ENCODE measurements around the gene UBE2E2. TPM values are rescaled to one million over a fixed set of nuclear protein-coding genes. Genes with fewer than 3 reads are reported as not detected.
"Not testable (repeated sequence)": the region's sequence is repeated elsewhere in the genome, so short reads cannot be mapped to it uniquely, and the experiment has no call there.

Gene UBE2E2
- total RNA-seq, 4 donors from 2014 or later, result 3.1 to 58.5 (median 25.0) TPM

DNA sequence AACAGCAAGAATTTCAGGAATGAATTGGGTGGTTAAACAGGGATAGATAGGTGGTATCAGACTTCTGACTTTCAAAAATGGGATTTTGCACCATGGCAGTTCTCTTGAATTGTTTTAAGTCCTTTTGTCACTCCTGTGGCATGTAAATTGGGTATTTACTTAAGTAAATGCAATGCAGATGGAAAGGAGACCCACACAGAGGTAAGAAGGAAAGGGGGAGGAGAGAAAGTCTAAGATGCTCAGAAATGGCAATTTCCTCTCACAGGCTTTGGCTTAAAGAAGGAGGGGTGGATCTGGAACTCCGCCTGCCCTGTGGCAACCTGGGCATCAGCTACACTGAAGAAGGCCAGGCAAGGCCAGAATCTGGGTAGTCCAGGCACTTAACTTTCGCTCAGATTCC lies 405.5 kb downstream of the UBE2E2 start:
- H3K9me3 ChIP-seq, result no peaks in the 10 kb centered on the region
- H3K36me3 ChIP-seq, result no peaks in the 10 kb centered on the region
- no peak overlapping the region for H3K4me3 ChIP-seq
- DNase-seq, result no peak
- no peaks in the 10 kb centered on the region for H3K27me3 ChIP-seq
- no peak overlapping the region for H3K27ac ChIP-seq
- intact Hi-C loops (cut with DNase I; ENCODE audit: low total_unique reads), result no loop called here
- no peak for TF ChIP-seq POLR2A (IDR thresholded peaks at IDR 0.05)
- TF ChIP-seq, protein P1, sequence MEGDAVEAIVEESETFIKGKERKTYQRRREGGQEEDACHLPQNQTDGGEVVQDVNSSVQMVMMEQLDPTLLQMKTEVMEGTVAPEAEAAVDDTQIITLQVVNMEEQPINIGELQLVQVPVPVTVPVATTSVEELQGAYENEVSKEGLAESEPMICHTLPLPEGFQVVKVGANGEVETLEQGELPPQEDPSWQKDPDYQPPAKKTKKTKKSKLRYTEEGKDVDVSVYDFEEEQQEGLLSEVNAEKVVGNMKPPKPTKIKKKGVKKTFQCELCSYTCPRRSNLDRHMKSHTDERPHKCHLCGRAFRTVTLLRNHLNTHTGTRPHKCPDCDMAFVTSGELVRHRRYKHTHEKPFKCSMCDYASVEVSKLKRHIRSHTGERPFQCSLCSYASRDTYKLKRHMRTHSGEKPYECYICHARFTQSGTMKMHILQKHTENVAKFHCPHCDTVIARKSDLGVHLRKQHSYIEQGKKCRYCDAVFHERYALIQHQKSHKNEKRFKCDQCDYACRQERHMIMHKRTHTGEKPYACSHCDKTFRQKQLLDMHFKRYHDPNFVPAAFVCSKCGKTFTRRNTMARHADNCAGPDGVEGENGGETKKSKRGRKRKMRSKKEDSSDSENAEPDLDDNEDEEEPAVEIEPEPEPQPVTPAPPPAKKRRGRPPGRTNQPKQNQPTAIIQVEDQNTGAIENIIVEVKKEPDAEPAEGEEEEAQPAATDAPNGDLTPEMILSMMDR (IDR thresholded peaks at IDR 0.05), result no peak
- peaks cover 0 to 6% of the 10 kb centered on the region in 2 donors for H3K4me1 ChIP-seq

DNA sequence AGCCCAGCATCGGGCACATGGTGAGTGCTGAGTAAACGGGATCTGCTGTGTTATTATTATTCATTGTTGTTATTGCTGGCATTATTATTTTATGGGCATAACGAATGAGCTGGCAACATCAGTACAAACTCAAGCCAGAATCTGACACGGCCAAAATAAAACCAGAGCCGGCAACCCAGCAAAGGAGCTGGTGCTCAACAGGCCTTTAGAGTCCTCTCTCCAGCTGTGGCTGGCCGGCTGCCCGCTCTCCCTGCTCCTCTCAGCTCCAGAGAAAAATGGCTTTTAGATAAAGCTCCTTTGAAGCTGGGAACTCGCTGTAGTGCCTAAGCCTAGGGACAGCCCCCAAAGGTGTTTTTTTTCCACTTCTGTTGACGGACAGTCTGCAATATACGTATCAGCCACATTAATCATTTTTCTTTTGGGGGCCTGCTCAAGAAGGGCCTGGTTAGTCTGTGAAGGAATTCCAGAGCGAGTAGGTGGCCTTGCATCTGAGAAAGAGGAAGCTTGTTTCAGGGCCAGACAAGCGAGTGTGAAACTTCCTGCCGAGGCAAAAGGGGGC lies 408.7 kb downstream of the UBE2E2 start:
- Histone ChIP-seq H3K27ac (peak overlapping the region; percentile 29 to 56), H3K36me3 (no peaks in the 10 kb centered on the region), H3K4me3 (no peak overlapping the region), H3K9me3 (no peaks in the 10 kb centered on the region), H3K4me1 (peaks cover 0 to 6% of the 10 kb centered on the region in 2 donors), H3K27me3 (no peaks in the 10 kb centered on the region)
- peak; percentile 65 to 72 for DNase-seq
- intact Hi-C loops (cut with DNase I; ENCODE audit: low total_unique reads), result no loop called here
- TF ChIP-seq, protein P1 (IDR thresholded peaks at IDR 0.05), result no peak
- no peak for TF ChIP-seq POLR2A (IDR thresholded peaks at IDR 0.05)

DNA sequence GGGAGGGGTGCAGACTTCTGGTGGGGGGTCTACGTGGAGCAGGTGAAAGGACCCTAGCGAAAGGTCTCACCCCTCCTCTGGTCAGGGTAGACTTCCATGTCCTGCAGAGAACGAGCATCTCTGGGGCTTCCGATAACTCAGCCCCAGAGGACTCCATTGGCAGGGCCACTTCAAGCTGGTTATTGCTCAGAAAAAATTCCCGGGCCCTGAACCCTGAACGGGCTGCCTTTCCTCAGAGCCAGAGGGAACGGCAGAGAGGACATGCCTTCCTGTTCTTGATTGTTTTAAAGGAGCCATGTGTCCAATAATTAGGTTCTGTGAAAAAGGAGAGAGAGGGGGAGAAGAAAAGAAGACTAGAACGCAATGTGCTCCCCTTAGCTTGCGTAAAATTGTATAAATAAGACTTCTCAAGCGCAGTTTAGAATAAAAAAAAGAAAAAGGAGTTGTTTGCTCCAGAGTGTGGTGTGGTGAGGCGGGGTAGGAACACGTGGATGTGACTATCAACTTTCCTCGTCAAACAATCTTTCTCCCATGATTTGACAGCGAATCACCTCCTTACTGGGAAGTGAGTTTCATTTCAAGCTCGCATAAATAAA lies 409.3 kb downstream of the UBE2E2 start:
- Histone ChIP-seq H3K4me1 (peaks cover 0 to 6% of the 10 kb centered on the region in 2 donors), H3K9me3 (no peaks in the 10 kb centered on the region), H3K36me3 (no peaks in the 10 kb centered on the region), H3K27me3 (no peaks in the 10 kb centered on the region), H3K27ac (peak overlapping the region; percentile 29 to 56), H3K4me3 (no peak overlapping the region)
- no peak for DNase-seq
- TF ChIP-seq, protein P1 (IDR thresholded peaks at IDR 0.05), result no peak
- TF ChIP-seq POLR2A (IDR thresholded peaks at IDR 0.05), result no peak
- intact Hi-C loops (cut with DNase I; ENCODE audit: low total_unique reads), result no loop called here

DNA sequence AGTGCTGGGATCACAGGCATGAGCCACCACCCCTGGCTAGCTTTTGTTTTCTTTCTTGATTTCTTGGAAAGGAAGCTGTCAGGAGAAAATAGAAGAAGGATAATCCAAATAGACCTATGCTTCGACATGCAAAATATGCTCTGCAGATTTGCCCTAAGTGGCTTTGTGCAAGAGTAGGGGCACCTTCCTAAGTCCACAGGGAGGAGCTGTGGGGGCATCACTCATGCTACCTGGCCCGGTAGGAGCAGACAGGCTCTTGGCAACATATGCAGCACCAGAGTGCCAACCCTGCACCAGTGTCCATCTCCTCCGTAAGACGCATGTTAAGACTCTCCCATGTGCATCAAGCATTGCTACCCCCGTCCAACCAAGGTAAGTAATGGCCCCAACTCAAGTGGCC lies 411.9 kb downstream of the UBE2E2 start:
- TF ChIP-seq, protein P1 (IDR thresholded peaks at IDR 0.05), result no peak
- TF ChIP-seq POLR2A (IDR thresholded peaks at IDR 0.05), result no peak
- Histone ChIP-seq H3K27me3 (no peaks in the 10 kb centered on the region), H3K4me3 (no peak overlapping the region), H3K9me3 (no peaks in the 10 kb centered on the region), H3K36me3 (no peaks in the 10 kb centered on the region), H3K27ac (no peak overlapping the region), H3K4me1 (peaks cover 0 to 6% of the 10 kb centered on the region in 2 donors)
- intact Hi-C loops (cut with DNase I; ENCODE audit: low total_unique reads), result no loop called here
- no peak for DNase-seq

DNA sequence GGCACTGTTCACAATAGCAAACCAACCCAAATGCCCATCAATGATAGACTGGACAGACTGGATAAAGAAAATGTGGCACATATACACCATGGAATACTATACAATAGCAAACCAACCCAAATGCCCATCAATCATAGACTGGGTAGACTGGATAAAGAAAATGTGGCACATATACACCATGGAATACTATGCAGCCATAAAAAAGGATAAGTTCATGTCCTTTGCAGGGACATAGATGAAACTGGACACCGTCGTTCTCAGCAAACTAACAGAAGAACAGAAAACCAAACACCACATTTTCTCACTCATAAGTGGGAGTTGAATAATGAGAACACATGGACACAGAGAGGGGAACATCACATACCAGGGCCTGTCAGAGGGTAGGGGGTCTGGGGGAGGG lies 415.3 kb downstream of the UBE2E2 start:
- intact Hi-C loops (cut with DNase I; ENCODE audit: low total_unique reads), result not testable (repeated sequence)

More for the DNA sequence above, 415.3 kb downstream of the UBE2E2 start:
- H3K36me3 ChIP-seq, H3K9me3 ChIP-seq, H3K4me1 ChIP-seq, H3K27me3 ChIP-seq, H3K4me3 ChIP-seq, DNase-seq, H3K27ac ChIP-seq: not testable (repeated sequence)
